ENCODE data around the gene B3GLCT.
"Not testable (repeated sequence)": the region's sequence is repeated elsewhere in the genome, so short reads cannot be mapped to it uniquely, and the experiment has no call there.

B3GLCT gene

DNA sequence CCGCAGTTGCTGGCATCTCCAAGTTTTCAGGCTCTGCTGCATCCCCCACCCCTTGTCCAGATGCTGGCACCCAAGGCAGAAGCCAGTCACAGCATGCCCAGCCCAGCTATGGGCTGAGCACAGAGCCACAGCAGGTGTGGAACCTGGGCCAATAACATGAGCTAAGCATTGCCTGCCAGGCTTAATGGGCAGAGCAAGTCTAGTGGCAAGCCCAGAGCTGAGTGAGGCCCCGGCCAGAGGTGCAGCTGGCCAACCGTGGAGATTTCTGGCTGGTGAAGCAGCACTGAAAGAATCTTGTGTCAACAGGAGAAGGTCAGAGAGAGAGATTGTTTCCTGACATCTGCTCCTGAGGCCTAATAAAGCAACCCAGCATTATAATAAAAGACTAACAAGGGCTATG lies 111.0 kb downstream of the B3GLCT start:
- Mint-ChIP-seq H3K4me1 (ENCODE audit: low read depth) (no peaks in the 10 kb centered on the region), H3K36me3 (ENCODE audit: low read depth) (peaks cover 2% of the 10 kb centered on the region), H3K27me3 (ENCODE audit: low read depth) (no peaks in the 10 kb centered on the region), H3K27ac (no peak overlapping the region), H3K4me3 (no peak overlapping the region), H3K9me3 (peaks cover 53% of the 10 kb centered on the region)
- DNase-seq (ENCODE audit: low spot score) = no peak

DNA sequence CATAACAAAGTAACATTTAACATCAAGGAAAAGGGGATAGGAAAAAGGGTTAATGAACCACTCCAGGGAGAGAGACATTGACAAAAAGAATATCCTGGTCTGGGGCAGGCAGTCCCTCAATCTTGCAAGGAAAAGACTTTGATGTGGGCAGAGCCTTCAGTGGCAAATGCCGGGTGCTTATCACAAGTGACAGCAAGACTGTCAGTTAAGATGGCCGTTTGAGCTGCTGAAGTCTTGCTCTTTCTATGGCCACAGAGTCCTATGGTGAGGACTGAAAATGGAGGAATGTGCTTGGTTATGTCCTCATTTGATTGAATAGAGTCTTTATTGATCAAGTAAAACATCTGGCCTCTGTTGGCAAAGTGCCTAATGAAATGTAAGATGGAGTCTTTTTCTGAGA lies 112.1 kb downstream of the B3GLCT start:
- H3K36me3 Mint-ChIP-seq (ENCODE audit: low read depth) = peaks cover 2% of the 10 kb centered on the region
- DNase-seq (ENCODE audit: low spot score) = no peak
- no peaks in the 10 kb centered on the region for H3K4me1 Mint-ChIP-seq (ENCODE audit: low read depth)
- no peak overlapping the region for H3K27ac Mint-ChIP-seq
- H3K9me3 Mint-ChIP-seq = peaks cover 57% of the 10 kb centered on the region
- H3K4me3 Mint-ChIP-seq = no peak overlapping the region
- H3K27me3 Mint-ChIP-seq (ENCODE audit: low read depth) = no peaks in the 10 kb centered on the region

DNA sequence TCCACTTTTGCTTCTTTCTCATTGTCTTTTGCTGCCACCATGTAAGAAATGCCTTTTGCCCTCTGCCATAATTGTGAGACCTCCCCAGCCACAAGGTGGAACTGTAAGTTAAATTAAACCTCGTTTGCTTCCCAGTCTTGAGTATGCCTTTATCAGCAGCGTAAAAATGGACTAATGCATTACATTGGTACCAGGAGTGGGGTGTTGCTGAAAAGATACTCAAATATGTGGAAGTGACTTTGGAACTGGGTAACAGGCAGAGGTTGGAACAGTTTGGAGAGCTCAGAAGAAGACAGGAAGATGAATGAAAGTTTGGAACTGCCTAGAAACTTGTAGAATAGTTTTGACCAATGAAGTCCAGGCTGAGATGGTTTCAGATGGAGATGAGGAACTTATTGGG lies 115.2 kb downstream of the B3GLCT start:
- no peak overlapping the region for H3K27ac Mint-ChIP-seq

DNA sequence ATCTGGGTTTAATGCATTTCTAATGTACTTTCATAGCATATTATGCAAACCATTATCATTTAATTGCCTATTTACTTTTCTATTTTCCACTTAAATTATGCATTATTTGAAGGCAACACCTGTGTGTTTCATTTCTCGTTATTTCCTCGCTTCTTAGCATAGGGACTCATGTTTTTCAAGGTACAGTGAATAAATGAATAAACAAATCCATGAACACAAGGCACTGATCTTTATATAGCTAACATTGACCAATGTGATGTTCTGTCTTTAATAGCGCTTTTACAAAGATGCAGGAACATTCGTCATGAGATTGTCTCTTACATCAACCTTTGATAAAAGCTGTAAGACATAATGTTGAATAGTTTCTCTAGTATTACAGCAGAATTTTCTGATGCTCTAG lies 121.2 kb downstream of the B3GLCT start:
- Mint-ChIP-seq H3K27me3 (ENCODE audit: low read depth) (no peaks in the 10 kb centered on the region), H3K4me1 (ENCODE audit: low read depth) (no peaks in the 10 kb centered on the region), H3K27ac (no peak overlapping the region), H3K4me3 (no peak overlapping the region), H3K9me3 (peaks cover 4% of the 10 kb centered on the region), H3K36me3 (ENCODE audit: low read depth) (no peaks in the 10 kb centered on the region)
- no peak for DNase-seq (ENCODE audit: low spot score)

More for the DNA sequence above, 115.2 kb downstream of the B3GLCT start:
- H3K9me3 Mint-ChIP-seq = peaks cover 42% of the 10 kb centered on the region
- H3K27me3 Mint-ChIP-seq (ENCODE audit: low read depth) = no peaks in the 10 kb centered on the region
- H3K4me3 Mint-ChIP-seq = no peak overlapping the region
- H3K36me3 Mint-ChIP-seq (ENCODE audit: low read depth) = peaks cover 2% of the 10 kb centered on the region
- DNase-seq (ENCODE audit: low spot score) = no peak
- no peaks in the 10 kb centered on the region for H3K4me1 Mint-ChIP-seq (ENCODE audit: low read depth)

DNA sequence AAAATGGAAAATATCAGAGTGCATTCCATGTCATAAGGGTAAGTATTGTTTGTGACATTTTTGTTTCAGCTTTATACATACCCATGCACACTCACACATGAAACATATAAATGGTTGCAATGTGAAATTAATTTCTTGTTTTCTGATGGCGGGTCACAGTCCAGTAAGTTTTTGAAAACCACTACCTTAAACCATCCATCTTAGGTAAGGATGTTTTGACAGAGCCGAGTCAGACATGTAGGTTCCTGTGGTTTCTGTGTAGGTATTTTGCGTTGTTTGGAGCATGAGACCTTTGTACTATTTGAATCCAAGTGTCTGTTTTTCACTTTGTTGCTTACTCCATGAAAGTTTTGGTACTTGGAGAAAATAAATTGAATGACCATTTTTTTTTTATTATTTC lies 121.7 kb downstream of the B3GLCT start:
- H3K27me3 Mint-ChIP-seq (ENCODE audit: low read depth) = no peaks in the 10 kb centered on the region
- H3K4me1 Mint-ChIP-seq (ENCODE audit: low read depth) = no peaks in the 10 kb centered on the region
- no peak overlapping the region for H3K4me3 Mint-ChIP-seq
- DNase-seq (ENCODE audit: low spot score) = no peak
- H3K9me3 Mint-ChIP-seq = peaks cover 2% of the 10 kb centered on the region
- no peaks in the 10 kb centered on the region for H3K36me3 Mint-ChIP-seq (ENCODE audit: low read depth)
- H3K27ac Mint-ChIP-seq = no peak overlapping the region

DNA sequence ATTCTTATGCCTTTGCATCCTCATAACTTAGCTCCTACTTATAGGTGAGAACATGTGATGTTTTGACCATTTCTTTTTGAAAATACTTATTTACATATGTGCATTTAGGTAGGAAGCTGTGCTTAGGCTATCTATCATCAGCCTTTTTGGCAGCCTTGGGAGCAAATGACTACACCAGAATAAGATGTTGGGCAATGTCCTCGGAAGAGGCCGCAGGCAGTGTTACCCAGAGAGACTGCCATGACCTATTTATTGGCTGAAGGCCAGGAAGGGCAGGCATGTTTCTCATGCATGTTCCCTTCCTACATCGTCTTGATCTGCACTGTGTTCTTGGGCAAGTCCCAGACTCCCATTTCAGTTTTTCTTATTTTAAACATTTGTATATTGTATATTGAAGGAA lies 122.3 kb downstream of the B3GLCT start:
- H3K4me1 Mint-ChIP-seq (ENCODE audit: low read depth) = no peaks in the 10 kb centered on the region
- no peak overlapping the region for H3K27ac Mint-ChIP-seq
- no peaks in the 10 kb centered on the region for H3K36me3 Mint-ChIP-seq (ENCODE audit: low read depth)
- no peaks in the 10 kb centered on the region for H3K27me3 Mint-ChIP-seq (ENCODE audit: low read depth)
- no peak for DNase-seq (ENCODE audit: low spot score)
- H3K9me3 Mint-ChIP-seq = no peaks in the 10 kb centered on the region
- H3K4me3 Mint-ChIP-seq = no peak overlapping the region

DNA sequence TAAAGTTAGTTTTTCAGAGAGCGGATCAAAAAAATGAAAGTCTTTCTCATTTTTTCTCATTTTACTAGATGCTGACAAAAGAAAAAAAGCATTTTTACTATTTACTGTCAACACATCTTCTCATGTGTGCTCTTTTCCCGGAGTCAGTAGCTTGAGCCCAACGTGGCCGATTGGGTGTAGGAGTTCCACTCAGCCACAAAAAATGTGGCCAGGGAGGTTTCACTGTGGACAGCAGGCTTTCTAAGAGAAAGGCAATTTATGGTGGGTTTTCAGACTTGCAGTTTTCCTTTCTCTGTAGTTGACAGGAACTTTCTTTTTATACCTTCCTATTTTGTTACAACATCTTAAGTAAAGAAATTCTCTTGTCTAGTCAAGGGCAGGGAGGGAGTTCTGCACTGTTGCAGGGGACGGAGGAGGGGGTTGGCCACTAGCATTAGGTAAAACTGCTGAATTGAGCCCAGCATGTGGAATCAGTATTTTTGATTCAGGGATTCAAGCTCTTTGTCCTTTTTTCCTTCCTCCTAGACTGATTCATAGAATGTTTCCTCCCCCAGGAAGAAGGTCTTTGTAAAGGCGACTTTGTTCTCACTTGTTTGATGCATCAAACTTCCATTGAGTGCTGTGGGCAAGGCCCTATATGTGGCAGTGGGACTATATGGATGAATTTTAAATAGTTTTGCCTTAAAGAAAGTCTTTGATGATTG lies 123.1 kb downstream of the B3GLCT start:
- H3K4me1 Mint-ChIP-seq (ENCODE audit: low read depth) = no peaks in the 10 kb centered on the region
- no peaks in the 10 kb centered on the region for H3K27me3 Mint-ChIP-seq (ENCODE audit: low read depth)
- H3K9me3 Mint-ChIP-seq = no peaks in the 10 kb centered on the region
- no peaks in the 10 kb centered on the region for H3K36me3 Mint-ChIP-seq (ENCODE audit: low read depth)
- H3K27ac Mint-ChIP-seq = no peak overlapping the region
- H3K4me3 Mint-ChIP-seq = no peak overlapping the region
- no peak for DNase-seq (ENCODE audit: low spot score)

DNA sequence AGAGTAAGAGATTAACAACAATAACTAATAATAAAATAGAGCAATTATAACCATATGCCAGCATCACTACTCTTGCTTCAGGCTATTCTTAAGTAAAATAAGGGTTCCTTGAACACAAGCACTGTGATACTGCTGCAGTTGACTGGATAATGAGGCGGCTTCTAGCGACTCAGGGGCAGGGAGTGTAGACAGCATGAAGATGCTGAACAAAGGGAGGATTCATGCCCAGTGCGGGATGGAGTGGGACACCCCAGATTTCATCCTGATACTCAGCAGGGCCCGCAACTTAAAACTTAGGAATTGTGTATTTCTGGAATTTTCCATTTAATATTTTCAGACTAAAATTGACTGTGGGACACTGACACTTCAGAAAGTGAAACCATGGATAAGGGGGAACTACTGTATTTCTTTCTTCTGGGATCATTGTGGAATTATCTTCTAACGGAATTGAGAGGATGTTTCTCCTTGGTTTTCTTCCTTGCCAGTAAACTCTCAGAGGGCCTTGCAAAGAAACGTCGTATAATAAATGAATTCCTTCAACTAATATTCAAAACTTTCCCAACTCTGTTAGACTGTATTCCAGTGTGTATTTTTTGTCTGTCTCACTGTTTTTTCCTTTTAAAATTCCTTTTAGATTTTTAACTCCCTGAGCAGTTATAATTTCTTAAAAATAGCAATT lies 127.5 kb downstream of the B3GLCT start:
- no peaks in the 10 kb centered on the region for H3K4me1 Mint-ChIP-seq (ENCODE audit: low read depth)
- H3K27me3 Mint-ChIP-seq (ENCODE audit: low read depth) = no peaks in the 10 kb centered on the region
- no peaks in the 10 kb centered on the region for H3K36me3 Mint-ChIP-seq (ENCODE audit: low read depth)
- H3K4me3 Mint-ChIP-seq = no peak overlapping the region
- H3K27ac Mint-ChIP-seq = no peak overlapping the region
- no peaks in the 10 kb centered on the region for H3K9me3 Mint-ChIP-seq
- DNase-seq (ENCODE audit: low spot score) = no peak

DNA sequence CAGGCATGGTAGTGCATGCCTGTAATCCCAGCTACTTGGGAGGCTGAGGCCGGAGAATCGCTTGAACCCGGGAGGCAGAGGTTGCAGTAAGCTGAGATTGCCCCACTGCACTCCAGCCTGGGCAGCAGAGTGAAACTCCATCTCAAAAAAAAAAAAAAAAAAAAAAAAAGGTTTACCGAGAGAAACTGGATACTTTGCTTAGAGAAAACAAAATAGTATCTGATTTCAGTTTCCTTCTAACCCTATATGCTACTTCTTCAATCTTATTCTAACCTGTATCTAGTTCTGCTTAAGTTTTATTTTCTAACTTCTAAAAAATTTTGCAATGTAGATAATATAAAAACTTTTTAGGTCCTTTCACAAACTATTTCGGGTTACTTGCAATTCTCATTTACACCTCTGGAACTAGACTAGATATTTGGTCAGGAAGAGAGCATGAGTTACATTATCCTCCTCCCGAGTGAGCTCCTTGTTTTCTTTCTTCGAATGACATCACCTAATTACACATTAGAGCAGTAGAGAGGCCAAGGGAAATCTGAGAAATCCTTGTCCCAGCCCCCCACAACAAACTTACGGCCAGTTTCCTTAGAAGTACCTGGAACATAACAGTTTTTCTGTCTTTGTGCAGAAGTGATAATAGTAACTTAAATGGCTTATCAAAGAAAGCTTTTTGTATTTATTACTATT lies 128.9 kb downstream of the B3GLCT start:
- H3K4me3 Mint-ChIP-seq = no peak overlapping the region
- no peaks in the 10 kb centered on the region for H3K27me3 Mint-ChIP-seq (ENCODE audit: low read depth)
- no peaks in the 10 kb centered on the region for H3K9me3 Mint-ChIP-seq
- H3K4me1 Mint-ChIP-seq (ENCODE audit: low read depth) = no peaks in the 10 kb centered on the region
- no peak for DNase-seq (ENCODE audit: low spot score)
- no peaks in the 10 kb centered on the region for H3K36me3 Mint-ChIP-seq (ENCODE audit: low read depth)
- no peak overlapping the region for H3K27ac Mint-ChIP-seq

DNA sequence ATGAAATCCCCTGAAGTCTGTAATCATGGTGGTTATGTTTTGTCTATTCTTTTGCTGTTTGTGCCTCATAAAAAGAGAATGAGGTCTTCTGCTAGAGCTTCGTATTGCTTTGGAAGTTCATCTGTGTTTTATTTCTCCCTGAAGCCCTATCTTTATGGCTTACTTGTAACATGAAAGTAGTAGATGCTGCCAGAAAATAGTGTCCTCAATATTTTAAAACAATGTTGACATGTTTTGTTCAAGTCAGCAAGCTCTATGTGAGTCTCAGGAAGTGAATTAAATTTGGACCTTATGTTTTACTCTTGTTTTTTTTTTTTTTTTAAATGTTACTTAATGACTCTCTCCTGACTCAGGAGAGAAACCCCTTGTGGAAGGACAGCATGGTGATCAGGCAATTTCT lies 130.5 kb downstream of the B3GLCT start:
- Mint-ChIP-seq H3K4me1 (ENCODE audit: low read depth) (no peaks in the 10 kb centered on the region), H3K9me3 (no peaks in the 10 kb centered on the region), H3K36me3 (ENCODE audit: low read depth) (no peaks in the 10 kb centered on the region), H3K27me3 (ENCODE audit: low read depth) (no peaks in the 10 kb centered on the region), H3K4me3 (no peak overlapping the region), H3K27ac (no peak overlapping the region)
- no peak for DNase-seq (ENCODE audit: low spot score)

DNA sequence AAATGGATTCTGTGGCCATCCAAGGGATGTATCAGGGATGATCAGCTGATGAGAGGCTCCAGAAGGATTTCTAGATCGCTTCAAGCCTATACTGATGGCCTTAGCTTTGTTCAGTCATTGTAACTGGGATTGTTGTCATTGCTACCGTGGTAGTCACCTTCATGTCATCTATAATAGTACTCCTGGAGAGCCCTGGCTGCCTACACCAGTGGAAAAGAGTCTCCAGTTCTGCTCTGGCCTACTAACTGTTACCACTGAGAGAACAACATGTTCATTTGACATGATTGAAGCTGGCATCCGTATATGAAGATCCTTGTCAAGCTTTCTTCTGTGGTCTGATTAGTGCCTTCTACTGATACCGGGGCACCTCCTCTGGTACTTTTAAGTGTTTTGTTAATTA lies 131.3 kb downstream of the B3GLCT start:
- Mint-ChIP-seq H3K27me3 (ENCODE audit: low read depth) (no peaks in the 10 kb centered on the region), H3K4me1 (ENCODE audit: low read depth) (no peaks in the 10 kb centered on the region), H3K4me3 (no peak overlapping the region), H3K36me3 (ENCODE audit: low read depth) (no peaks in the 10 kb centered on the region), H3K27ac (no peak overlapping the region), H3K9me3 (peaks cover 4% of the 10 kb centered on the region)
- no peak for DNase-seq (ENCODE audit: low spot score)

DNA sequence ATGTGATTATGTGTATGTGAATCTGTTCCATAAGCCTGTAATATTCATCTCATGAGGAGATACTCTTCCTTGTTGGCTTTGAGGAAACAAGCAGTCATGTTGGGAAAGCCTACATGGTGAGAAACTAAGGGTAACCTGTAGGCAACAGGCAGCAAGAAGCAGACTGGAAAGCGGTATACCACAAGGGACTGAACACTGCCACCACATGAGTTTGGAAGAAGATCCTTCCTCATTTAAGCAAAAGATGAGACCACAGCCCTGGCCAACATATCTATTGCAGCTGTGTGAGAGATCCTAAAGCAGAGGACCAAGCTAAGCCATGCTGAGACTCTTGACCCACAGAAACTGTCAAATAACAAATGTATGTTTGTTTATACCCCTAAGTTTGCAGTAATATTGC lies 134.8 kb downstream of the B3GLCT start:
- Mint-ChIP-seq H3K36me3 (ENCODE audit: low read depth) (no peaks in the 10 kb centered on the region), H3K4me1 (ENCODE audit: low read depth) (no peaks in the 10 kb centered on the region), H3K27me3 (ENCODE audit: low read depth) (no peaks in the 10 kb centered on the region), H3K9me3 (peaks cover 20% of the 10 kb centered on the region), H3K27ac (no peak overlapping the region), H3K4me3 (no peak overlapping the region)
- no peak for DNase-seq (ENCODE audit: low spot score)

DNA sequence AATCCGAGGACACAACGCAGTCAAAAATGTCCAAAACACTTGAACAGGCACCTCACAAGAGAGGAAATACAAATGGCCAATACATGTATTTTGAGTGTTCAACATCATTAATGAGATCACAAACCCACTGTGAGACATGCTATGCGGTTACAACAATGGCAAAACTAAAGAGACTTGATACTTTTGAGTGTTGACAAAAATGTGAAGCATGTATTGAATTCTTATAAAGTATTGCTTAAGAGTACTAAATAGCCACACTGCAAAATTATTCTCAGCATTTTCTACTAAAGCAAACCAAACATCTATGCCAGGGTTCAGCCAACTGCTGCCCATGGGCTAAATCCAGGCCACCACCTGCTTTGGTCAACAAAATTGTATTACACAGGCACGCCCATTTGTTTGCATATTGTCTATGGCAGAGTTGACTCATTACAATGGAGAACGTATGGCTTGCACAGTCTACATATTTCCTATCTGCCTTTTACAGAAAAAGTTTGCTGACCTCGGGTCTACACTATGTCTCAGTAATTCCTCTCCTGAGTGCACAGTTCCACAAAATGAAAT lies 135.3 kb downstream of the B3GLCT start:
- DNase-seq (ENCODE audit: low spot score) = no peak
- no peak overlapping the region for H3K27ac Mint-ChIP-seq
- H3K4me1 Mint-ChIP-seq (ENCODE audit: low read depth) = no peaks in the 10 kb centered on the region
- H3K4me3 Mint-ChIP-seq = no peak overlapping the region
- peaks cover 20% of the 10 kb centered on the region for H3K9me3 Mint-ChIP-seq
- no peaks in the 10 kb centered on the region for H3K36me3 Mint-ChIP-seq (ENCODE audit: low read depth)
- no peaks in the 10 kb centered on the region for H3K27me3 Mint-ChIP-seq (ENCODE audit: low read depth)

DNA sequence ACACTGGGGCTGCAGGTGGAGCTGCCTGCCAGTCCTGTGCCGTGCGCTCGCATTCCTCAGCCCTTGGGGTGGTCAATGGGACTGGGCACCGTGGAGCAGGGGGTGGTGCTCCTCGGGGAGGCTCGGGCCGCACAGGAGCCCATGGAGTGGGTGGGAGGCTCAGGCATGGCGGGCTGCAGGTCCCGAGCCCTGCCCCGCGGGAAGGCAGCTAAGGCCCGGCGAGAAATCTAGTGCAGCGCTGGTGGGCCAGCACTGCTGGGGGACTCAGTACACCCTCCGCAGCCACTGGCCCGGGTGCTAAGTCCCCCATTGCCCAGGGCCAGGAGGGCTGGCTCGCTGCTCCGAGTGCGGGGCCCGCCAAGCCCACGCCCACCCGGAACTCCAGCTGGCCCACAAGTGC lies 139.8 kb downstream of the B3GLCT start:
- not testable (repeated sequence) for H3K27me3 Mint-ChIP-seq (ENCODE audit: low read depth); H3K4me3 Mint-ChIP-seq; H3K27ac Mint-ChIP-seq; H3K36me3 Mint-ChIP-seq (ENCODE audit: low read depth); H3K4me1 Mint-ChIP-seq (ENCODE audit: low read depth); DNase-seq (ENCODE audit: low spot score)
- H3K9me3 Mint-ChIP-seq = peaks cover 20% of the 10 kb centered on the region

Measured in T-helper 2 cell treated with Interferon-gamma antibody and Interleukin-4, amounts not matched to agents 5 μg/mL and 100 μg/mL, for 36 hours (primary cell).